ENCODE measurements around the gene CLRN2.
"Not testable (repeated sequence)": the region's sequence is repeated elsewhere in the genome, so short reads cannot be mapped to it uniquely, and the experiment has no call there.

Gene CLRN2

GRCh38 chr4:17510582-17510981, 4.4 kb upstream of the CLRN2 start:
- no peak for DNase-seq

- no peak for DNase-seq
Measured at GRCh38 chr4:17511051-17511450, 3.9 kb upstream of the CLRN2 start.

GRCh38 chr4:17511509-17511949, 3.4 kb upstream of the CLRN2 start:
- peak; percentile 5 for DNase-seq

- peak; percentile 36 for DNase-seq
Measured at GRCh38 chr4:17511950-17512795, 2.8 kb upstream of the CLRN2 start, which contains the start of gene QDPR. TSS of gene QDPR (minus strand) at chr4:17512090. CDS start at chr4:17512054, 36 bp downstream.

GRCh38 chr4:17512973-17513665, 1.8 kb upstream of the CLRN2 start:
- no peak for DNase-seq

GRCh38 chr4:17515445-17516407, 761 bp downstream of the CLRN2 start:
- DNase-seq: no peak

- DNase-seq: no peak
Measured at GRCh38 chr4:17516980-17517379, 2.0 kb downstream of the CLRN2 start.

- DNase-seq: no peak
Measured at GRCh38 chr4:17517664-17518063, 2.7 kb downstream of the CLRN2 start.

- no peak for DNase-seq
Measured at GRCh38 chr4:17521595-17521994, 6.6 kb downstream of the CLRN2 start.

- no peak for DNase-seq
Measured at GRCh38 chr4:17523662-17524061, 8.7 kb downstream of the CLRN2 start.

GRCh38 chr4:17526695-17527477, 11.9 kb downstream of the CLRN2 start:
- no peak for DNase-seq

GRCh38 chr4:17528551-17529165, 13.7 kb downstream of the CLRN2 start:
- no peak for DNase-seq

GRCh38 chr4:17531538-17532285, 16.7 kb downstream of the CLRN2 start:
- DNase-seq: no peak

GRCh38 chr4:17534705-17535104, 19.7 kb downstream of the CLRN2 start:
- DNase-seq: no peak

GRCh38 chr4:17535242-17535641, 20.3 kb downstream of the CLRN2 start:
- no peak for DNase-seq

GRCh38 chr4:17535906-17536305, 20.9 kb downstream of the CLRN2 start:
- no peak for DNase-seq

GRCh38 chr4:17537060-17537459, 22.1 kb downstream of the CLRN2 start:
- not testable (repeated sequence) for DNase-seq

GRCh38 chr4:17544205-17544604, 29.2 kb downstream of the CLRN2 start:
- no peak for DNase-seq

- no peak for DNase-seq
Measured at GRCh38 chr4:17544831-17545234, 29.9 kb downstream of the CLRN2 start.

GRCh38 chr4:17545374-17546140, 30.6 kb downstream of the CLRN2 start:
- no peak for DNase-seq
